DMS114 treated with DMSO at 0.1 percent for 48 hours (cell line): ENCODE data around the gene TMEM63A.
"Not testable (repeated sequence)": the region's sequence is repeated elsewhere in the genome, so short reads cannot be mapped to it uniquely, and the experiment has no call there.

Source experiments
- DNase-seq: peaks from one replicate; lab custom pipeline; 2025; ENCODE audit not compliant: unreplicated experiment; lab: John Stamatoyannopoulos, UW

The TMEM63A gene

GRCh38 chr1:225881959-225882693, at the start of gene TMEM63A:
Gene TMEM63A, minus strand, starts transcription at chr1:225882380. Its CDS starts 4,800 bp downstream, at chr1:225877580.
- peak; percentile 75 for DNase-seq

- DNase-seq = no peak
Observed at GRCh38 chr1:225931270-225932136, 49.3 kb upstream of the TMEM63A start.

- no peak for DNase-seq
Observed at GRCh38 chr1:225930566-225930965, 48.4 kb upstream of the TMEM63A start.

GRCh38 chr1:225929462-225929861, 47.3 kb upstream of the TMEM63A start:
- not testable (repeated sequence) for DNase-seq

- no peak for DNase-seq
Observed at GRCh38 chr1:225928186-225929175, 46.3 kb upstream of the TMEM63A start.

- DNase-seq = no peak
Observed at GRCh38 chr1:225926551-225927113, 44.5 kb upstream of the TMEM63A start.

GRCh38 chr1:225923692-225924555, 41.7 kb upstream of the TMEM63A start, which contains the start of gene PYCR2:
Gene PYCR2, minus strand, starts transcription at chr1:225924250. Its CDS starts 140 bp downstream, at chr1:225924110.
- DNase-seq = peak; percentile 86

- DNase-seq = no peak
Observed at GRCh38 chr1:225923381-225923691, 41.2 kb upstream of the TMEM63A start.

GRCh38 chr1:225921734-225922709, 39.8 kb upstream of the TMEM63A start:
- DNase-seq = no peak

- no peak for DNase-seq
Observed at GRCh38 chr1:225919906-225920305, 37.7 kb upstream of the TMEM63A start.

GRCh38 chr1:225918280-225918679, 36.1 kb upstream of the TMEM63A start:
- DNase-seq = no peak

- no peak for DNase-seq
Observed at GRCh38 chr1:225917536-225917935, 35.4 kb upstream of the TMEM63A start.

- DNase-seq = no peak
Observed at GRCh38 chr1:225917101-225917500, 34.9 kb upstream of the TMEM63A start.

- no peak for DNase-seq
Observed at GRCh38 chr1:225915538-225915991, 33.4 kb upstream of the TMEM63A start.

GRCh38 chr1:225914947-225915346, 32.8 kb upstream of the TMEM63A start:
- DNase-seq = no peak

- DNase-seq = no peak
Observed at GRCh38 chr1:225914391-225914790, 32.2 kb upstream of the TMEM63A start.

GRCh38 chr1:225911191-225912130, 29.3 kb upstream of the TMEM63A start:
- DNase-seq = no peak
